GM23338 (cell line): ENCODE measurements around the gene UPK1A.

Experiments used
- POLR2AphosphoS5 ChIP-seq: IDR thresholded peaks from 2 replicates; pipeline ENCODE4 v1.6.1; 2016; ENCODE audit warnings: antibody characterized with exemption, low read depth
- TF ChIP-seq, protein P1 (sequence below), 2 experiments: fragments of 200-600 bp in 1 of 2; sonication (generic) in 1 of 2; conservative IDR thresholded peaks; 2 replicates each; pipeline versions ENCODE4 v1.5.1 to v1.6.1; 2016 to 2017; ENCODE audit warnings: antibody characterized with exemption in 2 of 2, low read depth in 2 of 2, mild to moderate bottlenecking in 2 of 2, moderate library complexity in 1 of 2
- TF ChIP-seq, protein P2 (sequence below): IDR thresholded peaks from one replicate; pipeline ENCODE4 v1.6.1; 2018; ENCODE audit warnings: antibody characterized with exemption; ENCODE audit not compliant: unreplicated experiment
- TF ChIP-seq, protein P3 (sequence below): IDR thresholded peaks from 2 replicates; pipeline ENCODE4 v1.6.1; 2016; ENCODE audit warnings: antibody characterized with exemption

DNA sequence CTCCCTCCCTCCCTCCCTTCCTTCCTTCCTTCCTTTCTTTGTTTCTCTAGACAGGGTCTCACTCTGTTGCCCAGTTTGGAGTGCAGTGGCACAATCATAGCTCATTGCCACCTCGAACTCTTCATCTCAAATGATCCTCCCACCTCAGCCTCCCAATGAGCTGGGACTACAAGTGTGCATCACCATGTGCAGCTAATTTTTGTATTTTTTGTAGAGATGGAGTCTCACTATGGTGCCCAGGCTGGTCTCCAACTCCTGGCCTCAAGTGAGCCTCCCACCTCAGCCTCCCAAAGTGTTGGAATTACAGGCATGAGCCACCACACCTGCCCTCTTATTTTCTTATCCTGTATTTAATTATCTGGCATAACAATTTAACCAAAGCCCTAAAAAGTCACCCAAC, 4.4 kb downstream of the UPK1A start:
- TF ChIP-seq, protein P1, sequence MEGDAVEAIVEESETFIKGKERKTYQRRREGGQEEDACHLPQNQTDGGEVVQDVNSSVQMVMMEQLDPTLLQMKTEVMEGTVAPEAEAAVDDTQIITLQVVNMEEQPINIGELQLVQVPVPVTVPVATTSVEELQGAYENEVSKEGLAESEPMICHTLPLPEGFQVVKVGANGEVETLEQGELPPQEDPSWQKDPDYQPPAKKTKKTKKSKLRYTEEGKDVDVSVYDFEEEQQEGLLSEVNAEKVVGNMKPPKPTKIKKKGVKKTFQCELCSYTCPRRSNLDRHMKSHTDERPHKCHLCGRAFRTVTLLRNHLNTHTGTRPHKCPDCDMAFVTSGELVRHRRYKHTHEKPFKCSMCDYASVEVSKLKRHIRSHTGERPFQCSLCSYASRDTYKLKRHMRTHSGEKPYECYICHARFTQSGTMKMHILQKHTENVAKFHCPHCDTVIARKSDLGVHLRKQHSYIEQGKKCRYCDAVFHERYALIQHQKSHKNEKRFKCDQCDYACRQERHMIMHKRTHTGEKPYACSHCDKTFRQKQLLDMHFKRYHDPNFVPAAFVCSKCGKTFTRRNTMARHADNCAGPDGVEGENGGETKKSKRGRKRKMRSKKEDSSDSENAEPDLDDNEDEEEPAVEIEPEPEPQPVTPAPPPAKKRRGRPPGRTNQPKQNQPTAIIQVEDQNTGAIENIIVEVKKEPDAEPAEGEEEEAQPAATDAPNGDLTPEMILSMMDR (conservative IDR thresholded peaks at IDR 0.05; ENCODE audit: low read depth in 2 of 2), result no peak
- TF ChIP-seq, protein P2, sequence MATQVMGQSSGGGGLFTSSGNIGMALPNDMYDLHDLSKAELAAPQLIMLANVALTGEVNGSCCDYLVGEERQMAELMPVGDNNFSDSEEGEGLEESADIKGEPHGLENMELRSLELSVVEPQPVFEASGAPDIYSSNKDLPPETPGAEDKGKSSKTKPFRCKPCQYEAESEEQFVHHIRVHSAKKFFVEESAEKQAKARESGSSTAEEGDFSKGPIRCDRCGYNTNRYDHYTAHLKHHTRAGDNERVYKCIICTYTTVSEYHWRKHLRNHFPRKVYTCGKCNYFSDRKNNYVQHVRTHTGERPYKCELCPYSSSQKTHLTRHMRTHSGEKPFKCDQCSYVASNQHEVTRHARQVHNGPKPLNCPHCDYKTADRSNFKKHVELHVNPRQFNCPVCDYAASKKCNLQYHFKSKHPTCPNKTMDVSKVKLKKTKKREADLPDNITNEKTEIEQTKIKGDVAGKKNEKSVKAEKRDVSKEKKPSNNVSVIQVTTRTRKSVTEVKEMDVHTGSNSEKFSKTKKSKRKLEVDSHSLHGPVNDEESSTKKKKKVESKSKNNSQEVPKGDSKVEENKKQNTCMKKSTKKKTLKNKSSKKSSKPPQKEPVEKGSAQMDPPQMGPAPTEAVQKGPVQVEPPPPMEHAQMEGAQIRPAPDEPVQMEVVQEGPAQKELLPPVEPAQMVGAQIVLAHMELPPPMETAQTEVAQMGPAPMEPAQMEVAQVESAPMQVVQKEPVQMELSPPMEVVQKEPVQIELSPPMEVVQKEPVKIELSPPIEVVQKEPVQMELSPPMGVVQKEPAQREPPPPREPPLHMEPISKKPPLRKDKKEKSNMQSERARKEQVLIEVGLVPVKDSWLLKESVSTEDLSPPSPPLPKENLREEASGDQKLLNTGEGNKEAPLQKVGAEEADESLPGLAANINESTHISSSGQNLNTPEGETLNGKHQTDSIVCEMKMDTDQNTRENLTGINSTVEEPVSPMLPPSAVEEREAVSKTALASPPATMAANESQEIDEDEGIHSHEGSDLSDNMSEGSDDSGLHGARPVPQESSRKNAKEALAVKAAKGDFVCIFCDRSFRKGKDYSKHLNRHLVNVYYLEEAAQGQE, result no peak
- no peak for TF ChIP-seq POLR2AphosphoS5
- TF ChIP-seq, protein P3, sequence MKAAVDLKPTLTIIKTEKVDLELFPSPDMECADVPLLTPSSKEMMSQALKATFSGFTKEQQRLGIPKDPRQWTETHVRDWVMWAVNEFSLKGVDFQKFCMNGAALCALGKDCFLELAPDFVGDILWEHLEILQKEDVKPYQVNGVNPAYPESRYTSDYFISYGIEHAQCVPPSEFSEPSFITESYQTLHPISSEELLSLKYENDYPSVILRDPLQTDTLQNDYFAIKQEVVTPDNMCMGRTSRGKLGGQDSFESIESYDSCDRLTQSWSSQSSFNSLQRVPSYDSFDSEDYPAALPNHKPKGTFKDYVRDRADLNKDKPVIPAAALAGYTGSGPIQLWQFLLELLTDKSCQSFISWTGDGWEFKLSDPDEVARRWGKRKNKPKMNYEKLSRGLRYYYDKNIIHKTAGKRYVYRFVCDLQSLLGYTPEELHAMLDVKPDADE, result no peak
